Activated CD8-positive, alpha-beta memory T cell treated with anti-CD3 and anti-CD28 coated beads, Interleukin-2, amount 50 U/mL, for 48 hours (primary cell): ENCODE measurements around the gene HSPH1.

Experiments
- DNase-seq: peaks from one replicate; pipeline ENCODE4 v3.0.0-alpha.2; 2020

HSPH1 gene

DNA sequence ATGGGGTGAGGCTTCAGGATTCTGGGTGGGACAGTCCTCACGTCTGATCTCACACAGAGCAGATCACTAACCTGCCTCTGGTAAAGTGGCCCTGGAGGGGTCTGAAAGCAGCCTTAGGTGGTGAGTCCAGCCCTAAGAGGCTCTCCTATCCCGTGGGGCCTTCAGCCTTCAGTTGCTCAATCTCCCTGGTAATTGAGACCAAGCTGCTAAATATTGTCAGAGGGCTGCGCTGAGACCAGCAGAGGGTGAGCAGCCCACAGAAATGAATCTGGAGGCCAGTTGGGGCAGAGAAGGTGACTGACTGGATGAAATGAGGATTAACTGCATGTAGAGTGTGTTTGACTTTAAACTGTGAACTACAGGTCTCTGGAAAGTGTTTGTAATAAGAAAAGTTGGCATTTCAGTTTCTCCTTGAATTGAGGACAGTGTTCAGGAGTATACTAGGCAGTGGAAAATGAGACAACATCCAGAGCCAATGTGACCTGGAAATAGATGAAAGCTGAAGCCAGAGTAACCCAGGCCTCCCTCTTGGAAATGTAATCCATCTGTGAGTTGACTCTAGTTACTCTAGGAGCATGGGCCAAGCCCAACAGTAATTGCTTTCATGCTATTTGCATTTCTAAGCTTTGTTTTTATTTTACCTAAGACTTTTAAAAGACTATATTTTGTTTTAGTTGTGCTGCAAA lies 14.3 kb upstream of the HSPH1 start:
- no peak for DNase-seq

DNA sequence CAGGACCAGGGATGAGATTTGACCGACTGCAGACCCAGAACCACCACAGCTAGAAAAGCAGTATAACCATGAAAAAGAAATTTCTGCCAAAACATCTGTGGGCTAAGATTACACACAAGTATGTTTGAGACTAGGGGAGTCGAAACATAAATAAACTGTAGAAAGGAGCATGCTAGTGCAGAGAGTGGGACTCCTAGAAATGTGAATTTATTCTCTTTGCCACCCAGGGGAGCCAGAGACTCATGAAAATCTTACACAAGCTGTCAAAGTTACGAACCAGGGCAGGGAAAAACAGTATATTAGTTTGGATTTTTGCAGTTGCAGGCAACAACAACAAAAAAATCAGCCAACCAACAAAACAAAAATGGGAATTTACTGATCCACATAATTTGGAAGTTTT lies 12.3 kb upstream of the HSPH1 start:
- no peak for DNase-seq

DNA sequence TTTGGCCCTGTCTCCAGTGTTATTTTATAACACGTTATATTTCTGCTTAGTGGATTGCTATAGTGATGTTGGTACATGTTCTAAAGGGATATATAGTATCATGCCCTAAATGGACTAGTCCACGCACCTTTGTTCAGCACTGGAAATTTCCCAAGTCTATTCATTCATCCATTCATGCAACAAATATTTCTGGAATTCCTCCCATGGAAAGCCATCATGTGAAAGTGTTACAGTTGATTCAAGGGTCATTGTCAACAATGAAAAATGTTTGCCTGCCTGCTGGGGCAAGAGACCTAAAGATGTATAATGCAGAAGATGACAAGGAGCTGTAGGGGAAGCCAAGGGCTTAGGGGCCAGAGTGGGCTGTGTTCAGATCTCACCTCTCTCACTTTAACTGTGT lies 10.8 kb upstream of the HSPH1 start:
- no peak for DNase-seq

DNA sequence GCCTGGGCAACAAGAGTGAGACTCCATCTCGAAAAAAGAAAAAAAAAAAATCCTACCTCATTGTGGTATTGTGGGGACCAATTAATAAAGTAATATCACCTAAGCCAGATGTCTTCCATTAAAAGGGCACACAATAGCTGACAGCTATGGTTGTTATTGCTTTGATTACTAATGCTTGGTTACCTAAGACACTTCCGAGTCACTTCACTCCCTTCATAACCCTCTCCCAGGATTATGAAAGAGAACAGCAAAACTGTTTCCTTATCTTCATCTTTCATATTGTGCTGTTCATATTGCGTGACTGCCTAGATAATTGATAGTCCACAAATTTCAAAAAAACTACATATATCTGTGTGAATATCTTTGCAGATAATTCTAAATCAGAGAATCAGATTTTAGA lies 10.3 kb upstream of the HSPH1 start:
- no peak for DNase-seq

DNA sequence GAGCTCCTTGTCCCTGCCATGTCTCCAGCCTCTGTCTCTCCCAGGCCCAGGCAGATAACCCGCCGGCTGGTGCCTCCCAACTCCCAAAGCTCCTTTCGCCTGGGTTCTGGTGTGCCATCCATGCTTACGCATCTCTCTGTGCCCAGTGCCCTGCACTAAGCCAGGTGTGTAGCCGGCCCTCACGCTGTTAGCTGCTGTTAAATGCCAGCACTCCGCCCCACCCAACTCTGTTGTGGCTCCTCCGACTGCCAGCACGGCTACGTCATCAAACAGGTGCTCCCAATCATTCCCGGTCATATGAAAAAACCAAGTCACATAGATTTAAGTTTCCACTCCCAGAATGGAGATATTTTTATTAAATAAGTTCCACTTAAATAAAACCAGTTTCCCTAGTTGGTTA lies 7.0 kb upstream of the HSPH1 start:
- no peak for DNase-seq

DNA sequence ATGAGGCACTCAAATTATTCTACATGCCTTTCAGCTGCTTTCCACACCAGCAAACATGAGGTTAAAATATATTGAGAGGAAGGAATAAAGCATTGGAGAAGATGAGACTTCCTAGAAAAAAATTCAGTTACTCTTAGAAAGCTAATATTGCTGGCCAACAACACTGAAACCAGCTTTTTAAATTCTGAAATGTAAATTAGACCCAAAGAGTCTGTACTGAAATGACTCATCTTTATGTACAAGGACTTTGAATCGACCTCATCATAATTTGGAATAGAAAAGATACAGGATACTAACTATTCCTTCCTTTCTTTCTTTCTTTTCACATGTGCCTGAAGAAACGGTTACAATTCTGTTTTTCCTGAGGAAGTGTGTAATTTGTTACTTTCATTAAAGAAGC lies 6.5 kb upstream of the HSPH1 start:
- no peak for DNase-seq

DNA sequence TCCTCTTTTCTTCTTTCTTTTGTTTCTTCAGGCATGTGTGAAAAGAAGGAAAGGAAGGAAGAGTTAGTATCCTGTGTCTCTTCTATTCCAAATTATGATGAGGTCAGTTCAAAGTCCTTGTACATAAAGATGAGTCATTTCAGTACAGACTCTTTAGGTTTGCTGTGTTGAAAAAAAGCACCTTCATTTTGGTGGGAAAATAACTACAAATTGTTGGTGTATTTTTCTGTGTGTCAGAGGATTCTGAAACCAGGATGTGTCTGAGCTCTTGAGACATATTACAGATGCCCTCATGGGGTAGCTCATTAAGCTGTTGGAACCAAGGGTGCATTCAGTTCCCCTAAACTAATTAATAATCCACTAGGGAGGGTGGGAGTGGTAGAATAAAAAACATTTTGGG lies 5.8 kb upstream of the HSPH1 start:
- no peak for DNase-seq

DNA sequence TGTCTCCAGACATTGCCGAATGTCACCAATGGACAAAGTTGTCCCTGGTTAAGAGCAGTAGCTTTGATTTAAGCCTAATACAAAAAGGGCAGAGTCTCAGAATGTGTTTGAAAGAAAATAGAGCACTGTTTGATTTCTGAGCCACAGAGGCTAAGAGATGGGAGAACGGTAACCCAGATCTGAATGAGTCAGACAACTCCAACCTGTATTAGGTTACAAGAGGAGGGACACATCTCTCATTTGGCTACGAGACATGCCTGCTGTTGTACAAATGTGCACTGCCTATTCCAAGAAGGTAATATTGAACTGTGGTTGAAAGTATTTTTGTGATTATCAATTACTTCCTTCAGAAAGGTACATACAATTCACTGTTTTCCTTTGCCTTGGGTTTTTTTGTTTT lies 4.9 kb upstream of the HSPH1 start:
- no peak for DNase-seq

DNA sequence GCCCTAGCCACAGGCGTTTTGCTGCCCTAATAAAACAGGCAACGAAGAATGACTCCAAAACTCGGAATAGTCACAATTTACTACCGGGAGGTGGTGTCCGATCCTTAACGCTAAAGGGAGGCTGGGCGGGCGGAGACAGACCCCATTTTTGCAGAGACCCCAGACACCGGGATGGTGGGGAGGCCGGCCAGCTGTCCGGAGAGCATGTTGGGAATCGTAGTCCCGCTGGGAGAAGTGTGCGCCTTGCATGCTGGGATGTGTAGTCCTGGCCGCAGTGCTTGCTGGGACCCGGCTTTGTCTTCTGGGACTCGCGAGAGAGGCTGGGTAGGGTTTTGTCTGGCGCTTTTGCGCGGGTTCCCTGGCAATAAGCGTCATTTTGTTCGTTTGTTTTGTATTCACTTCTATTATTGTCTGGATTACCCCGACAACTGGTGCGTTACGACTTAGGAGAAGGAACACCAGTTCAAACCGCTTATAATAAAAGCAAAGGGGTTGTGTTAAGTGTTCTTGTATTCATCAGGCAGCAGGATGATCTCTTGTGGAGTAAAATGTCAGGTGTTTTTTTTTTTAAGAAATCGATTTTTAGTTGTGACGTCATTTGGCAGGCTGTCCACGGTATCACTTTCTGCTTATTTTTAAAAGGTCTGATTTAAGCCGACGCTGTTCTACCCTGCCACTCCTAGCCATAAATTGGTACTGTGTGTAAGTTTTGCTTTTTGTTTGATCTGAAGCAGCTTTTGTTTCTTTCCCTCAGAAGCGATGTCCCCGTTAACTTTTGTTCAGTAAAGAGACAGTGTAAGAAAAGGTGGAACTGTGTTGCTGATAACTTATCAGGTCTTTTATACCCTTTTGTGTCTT lies 676 bp upstream of the HSPH1 start:
- DNase-seq, result no peak

DNA sequence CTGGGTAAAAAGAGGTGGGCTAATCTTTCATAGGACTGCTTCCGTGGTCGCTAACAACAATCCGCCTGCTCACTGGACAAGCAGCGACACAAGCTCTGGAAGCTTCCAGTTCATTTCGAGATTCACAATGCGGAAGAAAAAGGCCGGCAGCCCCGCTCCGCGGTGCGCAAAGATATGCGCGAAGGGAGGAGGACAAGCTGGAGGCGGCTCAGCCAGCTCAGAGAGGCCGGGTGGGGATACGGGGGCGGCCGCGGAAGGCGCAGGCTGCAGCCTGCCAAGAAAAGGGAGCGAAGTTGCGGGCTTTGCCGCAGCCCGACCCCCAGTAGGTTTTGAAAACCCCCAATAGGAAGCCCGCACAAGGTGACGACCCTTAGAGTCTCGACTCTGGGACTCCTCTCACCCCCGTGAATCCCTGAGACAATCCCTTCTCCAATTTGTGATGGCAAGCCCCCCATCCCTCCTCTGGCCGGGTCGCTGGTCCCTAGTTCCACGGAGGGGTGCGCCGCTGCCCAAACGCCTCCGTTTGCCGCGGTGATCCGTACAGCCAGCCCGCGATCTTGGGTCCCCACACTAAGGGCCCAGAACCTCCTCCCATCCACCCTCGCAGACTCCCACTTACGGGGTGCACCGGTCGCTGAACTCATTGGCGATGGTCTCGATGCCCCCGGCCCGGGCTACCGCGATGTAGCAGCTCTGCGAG lies 697 bp downstream of the HSPH1 start:
- peak; percentile 86 for DNase-seq

DNA sequence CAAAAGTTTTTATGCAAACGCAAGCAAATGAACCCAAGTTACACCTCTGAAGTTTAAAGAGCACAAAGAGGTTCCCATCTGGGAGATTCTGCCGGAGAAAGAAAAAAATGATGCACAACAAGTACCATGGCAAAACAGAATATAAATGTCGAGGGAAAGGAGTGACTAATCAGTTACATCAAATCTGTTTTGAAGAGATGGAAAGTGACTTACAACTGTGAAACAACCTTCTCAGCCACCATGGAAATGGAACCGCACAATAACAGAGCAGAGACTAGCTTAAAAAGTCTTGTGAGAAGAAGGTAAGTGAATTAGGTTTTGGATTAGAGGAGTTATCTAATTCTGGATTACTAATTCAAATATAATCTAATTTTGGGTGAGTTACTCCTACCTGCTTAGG lies 2.4 kb downstream of the HSPH1 start:
- DNase-seq, result no peak

DNA sequence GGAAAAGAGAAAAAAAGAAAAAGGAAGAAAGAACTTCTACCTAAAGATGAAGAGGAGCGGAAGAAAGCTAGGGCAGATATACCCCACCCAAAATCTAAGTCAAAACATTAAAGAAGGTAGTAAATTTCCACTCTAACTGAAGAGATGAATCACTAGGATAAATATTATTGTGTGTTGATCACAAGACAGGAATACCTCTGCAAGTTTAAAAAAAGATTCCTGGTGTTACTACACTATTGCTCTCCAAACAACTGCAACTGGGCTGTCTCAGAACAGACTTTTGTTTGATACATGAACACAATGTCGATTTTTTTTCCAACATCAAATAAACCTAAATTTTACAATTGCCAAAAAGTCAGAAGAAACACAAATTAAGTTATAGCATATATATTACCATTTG lies 6.8 kb downstream of the HSPH1 start:
- DNase-seq, result no peak

DNA sequence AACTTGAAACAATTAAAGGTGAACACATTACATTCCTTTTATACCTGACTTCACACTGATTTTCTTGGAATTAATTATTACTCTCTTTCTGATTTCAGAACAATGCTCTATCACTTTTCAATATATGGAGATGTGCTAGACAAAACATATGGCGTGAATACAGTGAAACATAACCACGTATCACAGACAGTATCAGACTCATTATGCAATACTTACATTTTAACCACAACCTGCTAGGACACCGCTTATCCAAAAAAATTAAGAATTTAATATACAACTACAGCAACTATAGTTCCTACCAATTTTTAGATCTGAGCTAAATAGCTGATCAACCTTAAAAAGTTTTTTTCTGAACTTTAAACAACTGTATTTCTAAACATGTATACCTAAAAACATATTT lies 9.9 kb downstream of the HSPH1 start:
- DNase-seq, result no peak

DNA sequence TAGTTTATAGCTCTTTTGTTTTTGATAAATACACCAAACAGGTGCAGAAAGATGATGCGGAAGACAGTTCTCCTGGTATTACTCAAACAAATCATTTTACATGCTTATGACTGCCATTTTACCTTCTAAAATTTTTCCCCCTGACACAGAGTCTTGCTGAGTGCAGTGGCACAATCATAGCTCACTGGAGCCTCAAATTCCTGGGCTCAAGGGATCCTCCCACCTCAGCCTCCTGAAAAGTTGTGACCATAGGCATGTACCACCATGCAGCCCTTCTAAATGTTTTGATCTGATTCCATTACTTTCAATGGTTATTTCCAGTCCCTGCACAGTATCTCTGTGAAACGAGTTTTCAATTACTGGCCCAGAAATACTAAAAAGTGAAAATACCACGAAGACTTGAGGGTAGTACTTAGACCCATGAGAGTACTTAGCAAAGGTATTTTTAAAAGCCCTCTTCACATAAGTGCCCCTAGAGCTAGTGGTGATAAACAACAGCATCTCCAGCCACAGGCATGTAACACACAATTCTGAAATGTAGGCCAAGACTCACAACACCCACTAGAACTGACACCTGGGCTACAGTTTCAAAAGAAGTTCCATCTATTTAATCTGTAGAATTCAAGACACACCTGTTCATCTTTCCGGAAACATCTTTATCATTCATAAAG lies 11.3 kb downstream of the HSPH1 start:
- DNase-seq, result no peak

DNA sequence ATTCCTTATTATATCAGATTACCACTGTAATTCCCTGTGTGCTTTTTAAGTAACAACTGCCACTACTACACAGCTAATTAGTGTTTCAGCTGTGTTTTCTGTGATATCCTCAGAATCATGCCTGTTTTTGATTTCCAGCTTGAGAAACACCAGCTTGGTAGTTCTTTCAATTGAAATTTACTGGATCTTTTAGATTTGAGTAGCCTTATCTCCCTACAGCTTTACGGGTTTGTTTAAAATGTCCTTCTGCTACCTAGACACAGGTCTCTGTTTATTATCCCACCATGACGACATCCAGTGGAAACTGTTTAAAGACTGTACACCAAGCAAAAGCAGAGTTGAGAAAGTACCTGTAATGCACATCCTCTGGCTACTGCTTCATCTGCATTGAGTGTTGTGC lies 12.1 kb downstream of the HSPH1 start:
- no peak for DNase-seq

DNA sequence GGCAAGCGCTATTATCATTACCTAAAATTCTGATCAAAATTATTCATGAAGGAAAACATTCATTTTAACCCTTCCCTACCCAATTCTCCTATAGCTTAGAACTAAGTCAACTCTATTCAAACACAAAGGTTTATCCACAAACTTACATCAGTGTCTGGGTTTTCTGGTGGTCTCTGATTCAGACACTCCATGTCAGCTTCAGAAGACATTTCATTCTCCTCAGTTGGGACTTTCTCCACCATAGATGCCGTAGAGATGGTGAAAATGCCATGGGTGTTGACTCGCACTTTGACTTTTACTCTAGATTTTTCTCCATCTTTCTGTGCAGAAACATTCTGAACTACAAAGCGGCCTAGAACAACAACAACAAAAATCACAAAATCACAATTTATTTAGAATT lies 16.3 kb downstream of the HSPH1 start:
- DNase-seq, result no peak

DNA sequence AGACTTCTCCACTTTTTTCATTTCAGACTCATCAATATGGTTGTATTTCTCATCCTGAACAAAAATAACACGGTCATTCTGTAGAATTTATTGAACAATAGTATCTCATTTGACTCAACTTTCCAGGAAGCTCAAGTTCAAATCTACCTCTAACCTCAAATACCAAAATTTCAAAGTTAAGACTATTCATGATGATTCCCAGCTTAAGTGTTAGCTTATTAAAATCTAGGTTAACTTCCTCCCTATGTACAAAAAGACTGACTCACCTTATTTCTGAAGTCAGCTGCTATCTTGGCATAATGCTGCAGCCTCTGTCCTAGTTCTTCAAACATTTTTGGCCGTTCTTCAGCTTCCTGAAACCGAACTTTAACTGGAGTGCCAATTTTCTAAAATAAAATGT lies 23.2 kb downstream of the HSPH1 start:
- no peak for DNase-seq

DNA sequence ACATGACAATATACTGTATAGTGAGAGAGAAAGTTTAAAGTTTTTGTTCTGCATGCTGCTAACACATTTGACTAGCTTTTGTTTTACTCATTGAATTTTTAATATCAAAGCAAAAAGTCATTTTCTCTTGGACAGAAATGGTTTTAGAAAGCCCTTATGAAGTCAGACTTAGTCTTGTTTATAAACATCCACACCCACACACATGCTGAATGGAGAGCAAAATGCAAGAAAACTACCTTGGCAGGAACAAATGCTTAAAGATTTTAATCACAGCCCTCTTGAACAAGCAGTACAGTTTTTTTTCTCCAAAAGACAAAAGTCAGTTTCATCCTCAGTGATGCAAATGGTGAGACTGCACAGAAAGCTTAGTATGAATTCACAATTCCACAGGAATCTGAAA lies 25.0 kb downstream of the HSPH1 start:
- no peak for DNase-seq

DNA sequence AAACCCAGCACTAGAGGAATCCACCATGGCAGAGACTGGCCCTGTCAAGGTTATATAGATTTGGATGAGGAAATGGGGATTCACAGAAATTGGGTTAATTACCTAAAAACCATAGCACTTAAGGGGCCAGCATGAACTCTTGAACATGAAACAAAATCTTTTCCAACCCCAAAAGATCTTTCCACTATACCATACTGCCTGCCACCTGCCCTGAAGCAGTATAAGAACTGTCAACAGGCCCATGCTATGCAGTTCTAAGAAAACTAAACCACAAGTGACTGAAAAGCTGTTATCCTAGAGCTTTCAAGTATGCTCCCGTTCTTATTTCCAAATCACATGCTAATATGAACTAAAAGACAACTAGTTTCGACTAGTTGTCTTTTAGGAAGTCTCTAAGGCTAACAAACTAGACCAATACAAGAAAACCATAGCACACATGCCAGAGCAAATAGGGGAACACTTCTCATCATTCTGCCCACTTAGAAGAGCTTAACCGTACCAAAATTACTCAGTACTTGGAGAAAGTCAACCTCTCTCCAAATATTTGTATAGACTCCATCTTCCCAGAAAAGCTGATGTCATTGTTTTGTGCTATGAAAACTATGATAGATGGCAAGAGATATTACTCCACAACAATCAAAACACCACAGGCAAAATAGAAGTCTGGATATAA lies 27.5 kb downstream of the HSPH1 start:
- no peak for DNase-seq

DNA sequence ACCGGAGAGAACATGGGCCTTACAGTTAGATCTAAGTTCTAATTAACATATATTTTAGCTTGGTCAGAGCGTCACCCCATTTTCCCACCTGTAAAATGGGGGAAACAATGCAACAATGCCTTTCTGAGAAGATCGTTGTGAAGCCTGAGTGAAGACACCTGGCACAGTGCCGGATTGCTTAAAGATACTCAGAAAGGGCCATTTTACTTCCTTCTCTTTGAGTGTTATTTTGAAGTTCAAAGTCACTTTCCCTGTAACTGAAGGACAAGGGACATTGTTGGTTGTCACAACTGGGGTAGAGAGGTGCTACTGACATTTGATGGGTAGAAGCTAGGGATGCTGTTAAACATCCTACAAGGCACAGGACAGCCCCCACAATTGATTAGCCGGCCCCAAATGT lies 28.1 kb downstream of the HSPH1 start:
- no peak for DNase-seq

DNA sequence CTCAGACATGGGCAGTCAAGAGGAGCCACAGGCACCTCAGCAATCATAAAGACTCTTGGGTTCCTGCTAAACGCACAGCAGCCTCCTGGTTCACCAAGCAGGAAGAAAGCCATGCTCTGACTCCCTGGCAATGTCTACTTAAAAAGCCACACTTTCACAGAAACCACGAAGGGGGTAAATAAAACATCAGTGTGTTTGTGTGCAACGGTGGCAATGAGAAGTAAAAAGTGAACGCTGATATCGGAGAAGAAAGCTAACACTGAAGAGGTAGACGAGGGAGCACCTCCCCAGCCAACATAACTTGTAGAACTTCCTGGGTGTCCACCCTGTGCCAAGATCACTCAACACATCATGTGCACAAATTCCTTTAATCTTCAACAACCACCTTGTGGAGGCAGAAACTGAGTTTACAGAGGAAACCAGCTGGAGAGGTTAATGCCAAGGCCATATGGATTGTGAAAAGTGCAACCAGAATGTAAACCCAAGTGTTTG lies 30.2 kb downstream of the HSPH1 start:
- no peak for DNase-seq

DNA sequence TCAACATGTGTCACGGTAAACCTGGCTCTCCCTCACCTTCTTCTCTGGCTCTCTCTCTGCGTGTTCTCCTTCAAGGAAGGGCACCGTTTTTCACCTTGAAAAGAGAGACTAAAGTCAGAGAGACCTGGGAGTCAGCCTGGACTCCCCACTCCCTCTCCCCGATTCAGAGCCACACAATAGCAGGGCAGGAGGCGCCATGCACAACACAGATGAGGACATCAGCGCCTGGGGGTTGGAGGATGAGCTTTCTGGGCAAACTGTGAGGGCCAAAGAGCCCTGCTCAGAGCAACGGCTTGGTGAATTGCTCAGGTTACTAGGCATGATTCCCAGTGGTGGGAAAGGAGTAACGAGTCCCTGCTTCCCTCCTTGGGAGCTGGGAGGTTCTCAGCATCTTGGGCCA lies 32.3 kb downstream of the HSPH1 start:
- DNase-seq, result no peak

DNA sequence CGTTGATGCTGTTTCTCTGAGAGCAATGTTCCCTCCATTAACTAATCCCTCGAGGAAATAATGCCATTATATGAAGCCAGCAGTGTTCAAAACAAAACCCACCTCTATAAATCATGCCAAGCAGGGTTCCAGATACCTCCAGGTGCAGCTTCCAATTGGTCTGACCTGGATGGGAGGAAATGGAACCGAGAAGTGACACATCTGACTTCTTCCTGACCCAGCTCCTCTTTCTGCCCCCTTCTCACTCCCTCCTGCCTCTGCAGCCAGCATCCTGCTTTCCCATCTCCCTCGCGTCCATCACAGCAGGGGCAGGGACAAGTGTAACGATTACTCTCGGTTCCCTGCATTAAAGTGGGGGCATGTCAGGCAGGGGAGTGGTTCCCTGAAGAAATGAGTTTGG lies 37.5 kb downstream of the HSPH1 start:
- DNase-seq, result no peak
